Skeletal muscle satellite cell (primary cell): ENCODE measurements around the gene WWOX.

ENCODE experiments used
- H3K27me3 ChIP-seq: 2 replicates; pipeline ENCODE4 v1.7.0; 2013; ENCODE audit warnings: low read length; ENCODE audit not compliant: control insufficient read depth, insufficient read depth
- H3K36me3 ChIP-seq: 2 replicates; pipeline ENCODE4 v1.7.0; 2013; ENCODE audit warnings: mild to moderate bottlenecking, control low read depth, low read length; ENCODE audit not compliant: insufficient read depth
- H3K4me1 ChIP-seq: 2 replicates; pipeline ENCODE4 v1.7.0; 2013; ENCODE audit warnings: low read length; ENCODE audit not compliant: control insufficient read depth, insufficient read depth
- H3K4me2 ChIP-seq: 2 replicates; pipeline ENCODE4 v1.7.0; 2013; ENCODE audit warnings: mild to moderate bottlenecking, low read length
- H3K4me3 ChIP-seq: 2 replicates; pipeline ENCODE4 v1.7.0; 2013; ENCODE audit warnings: low read length
- H3K9ac ChIP-seq: 2 replicates; pipeline ENCODE4 v1.7.0; 2013; ENCODE audit warnings: mild to moderate bottlenecking, low read depth, low read length, moderate library complexity
- H3K9me3 ChIP-seq: replicated peaks from 2 replicates; pipeline ENCODE4 v1.7.0; 2013; ENCODE audit warnings: mild to moderate bottlenecking, control low read depth, low read length

Gene WWOX

DNA sequence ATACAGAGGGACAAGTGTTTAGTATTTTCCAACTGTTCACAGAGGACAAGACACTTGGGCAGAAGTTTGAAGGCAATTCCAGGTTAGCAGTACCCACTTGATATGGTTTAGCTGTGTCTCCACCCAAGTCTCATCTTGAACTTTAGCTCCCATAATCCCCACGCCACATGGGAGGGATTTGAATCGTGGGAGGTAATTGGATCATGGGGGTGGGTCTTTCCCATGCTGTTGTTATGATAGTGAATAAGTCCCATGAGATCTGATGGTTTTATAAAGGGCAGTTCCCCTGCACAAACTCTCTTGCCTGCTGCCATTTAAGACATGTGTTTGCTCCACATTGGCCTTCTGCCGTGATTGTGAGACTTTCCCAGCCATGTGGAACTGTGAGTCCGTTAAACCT is 832.2 kb downstream of the WWOX start:
- Histone ChIP-seq H3K4me2 (no peak overlapping the region), H3K9me3 (peaks cover 9% of the 10 kb centered on the region), H3K9ac (no peak overlapping the region), H3K4me1 (no peaks in the 10 kb centered on the region), H3K36me3 (no peaks in the 10 kb centered on the region), H3K27me3 (no peaks in the 10 kb centered on the region), H3K4me3 (no peak overlapping the region)

DNA sequence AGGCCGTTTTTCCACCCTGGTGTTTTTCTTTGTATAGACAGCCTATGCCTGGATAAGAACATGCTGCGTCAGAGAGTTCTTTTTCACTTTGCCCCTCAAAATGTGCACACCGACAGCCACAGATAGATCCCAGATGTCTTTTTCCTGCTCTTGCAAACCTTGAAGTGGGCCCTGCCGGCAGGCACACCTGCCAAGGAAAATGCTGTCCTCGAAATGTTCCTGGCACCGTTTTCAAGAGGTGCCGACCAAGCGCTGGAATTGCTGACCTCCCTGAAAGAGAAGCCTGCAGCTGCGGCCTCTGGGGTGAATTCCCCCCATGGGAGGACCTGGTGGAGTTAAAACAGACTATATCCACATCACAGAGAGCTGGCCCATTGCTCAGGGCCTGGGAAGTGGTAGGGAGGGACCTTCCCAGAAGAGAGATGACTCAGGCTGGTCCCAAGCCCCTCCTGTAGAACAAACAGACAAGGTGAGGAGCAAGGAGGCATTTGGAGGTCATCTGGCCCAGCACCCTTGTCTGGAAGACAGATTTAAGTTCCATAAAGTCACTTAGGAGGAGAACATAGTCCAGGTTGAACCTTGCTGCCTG is 833.0 kb downstream of the WWOX start:
- Histone ChIP-seq H3K27me3 (no peaks in the 10 kb centered on the region), H3K4me1 (no peaks in the 10 kb centered on the region), H3K9me3 (peaks cover 4% of the 10 kb centered on the region)

DNA sequence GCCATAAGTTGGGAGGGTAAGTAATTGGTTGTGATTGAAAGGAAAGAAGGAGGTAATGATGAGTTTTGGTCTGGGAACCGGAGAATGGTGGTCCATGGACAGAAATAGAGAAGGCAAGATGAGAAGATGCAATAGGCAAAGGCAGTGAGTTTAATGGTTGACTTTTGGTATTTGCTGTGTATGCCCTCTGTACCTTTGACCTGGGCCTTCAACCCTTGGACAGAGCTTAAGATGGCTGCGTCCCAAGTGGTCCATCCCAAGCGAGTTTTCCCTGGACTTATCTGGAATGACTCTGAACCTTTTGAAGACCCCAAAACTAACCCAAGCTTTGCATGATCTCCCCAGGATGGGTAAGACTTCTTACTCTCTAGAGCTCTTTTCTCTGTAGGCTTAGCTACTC is 836.6 kb downstream of the WWOX start:
- no peak overlapping the region for H3K9ac ChIP-seq
- H3K27me3 ChIP-seq = no peaks in the 10 kb centered on the region
- no peak overlapping the region for H3K4me3 ChIP-seq
- H3K4me2 ChIP-seq = no peak overlapping the region
- H3K4me1 ChIP-seq = no peaks in the 10 kb centered on the region
- H3K36me3 ChIP-seq = no peaks in the 10 kb centered on the region
- H3K9me3 ChIP-seq = peaks cover 4% of the 10 kb centered on the region

More for the DNA sequence above, 833.0 kb downstream of the WWOX start:
- no peaks in the 10 kb centered on the region for H3K36me3 ChIP-seq
- no peak overlapping the region for H3K9ac ChIP-seq
- no peak overlapping the region for H3K4me3 ChIP-seq
- no peak overlapping the region for H3K4me2 ChIP-seq

DNA sequence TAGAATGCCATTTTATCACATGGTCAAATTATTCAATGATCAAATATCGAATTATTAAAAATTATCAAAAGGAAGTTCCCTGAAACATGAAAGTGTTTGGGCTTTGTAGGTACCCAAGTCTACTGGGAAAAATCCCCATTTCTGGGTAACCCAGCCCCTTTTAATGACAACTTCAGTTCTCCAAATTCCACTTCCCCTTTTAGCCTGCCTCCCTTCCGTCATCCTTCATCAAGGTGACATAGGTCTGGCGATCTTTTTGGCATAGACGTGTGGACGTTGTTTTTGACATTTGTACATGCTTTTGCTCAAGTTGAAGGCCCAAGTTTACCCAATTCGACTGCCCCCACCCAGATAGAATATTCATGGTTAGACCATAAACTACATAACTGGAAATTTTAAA is 840.1 kb downstream of the WWOX start:
- no peaks in the 10 kb centered on the region for H3K4me1 ChIP-seq
- H3K4me3 ChIP-seq = no peak overlapping the region
- H3K36me3 ChIP-seq = no peaks in the 10 kb centered on the region
- no peak overlapping the region for H3K9ac ChIP-seq
- no peak overlapping the region for H3K4me2 ChIP-seq
- no peaks in the 10 kb centered on the region for H3K9me3 ChIP-seq
- no peaks in the 10 kb centered on the region for H3K27me3 ChIP-seq

DNA sequence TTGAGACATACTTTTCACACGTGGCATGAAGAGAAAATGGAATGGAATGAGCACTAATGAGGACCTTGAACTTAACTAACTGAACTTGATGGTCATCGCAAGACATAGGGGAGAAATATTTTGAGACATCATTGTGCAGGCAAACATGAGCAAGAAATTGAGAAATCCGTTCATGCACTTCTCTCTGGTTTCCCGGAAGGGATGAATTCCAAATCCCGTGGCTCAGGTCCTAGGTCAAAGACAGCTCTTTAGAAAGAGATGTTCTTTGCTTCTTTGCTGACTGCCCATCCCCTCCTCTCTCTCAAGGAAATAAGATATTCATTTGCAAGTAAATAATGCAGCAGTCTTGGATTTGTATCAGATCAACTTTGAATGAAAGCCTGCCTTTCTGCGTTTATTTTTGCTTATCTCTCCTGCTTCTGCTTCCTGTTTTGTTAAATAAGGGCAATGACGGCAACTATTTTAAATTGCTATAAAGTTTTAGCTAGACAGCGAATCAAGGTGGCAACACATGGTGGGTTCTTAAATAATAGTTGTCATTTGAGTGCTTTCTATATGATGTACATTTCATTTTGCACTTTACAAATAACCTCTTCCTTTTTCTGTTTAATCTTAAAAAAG is 843.3 kb downstream of the WWOX start:
- Histone ChIP-seq H3K9ac (no peak overlapping the region), H3K4me2 (no peak overlapping the region), H3K27me3 (no peaks in the 10 kb centered on the region), H3K9me3 (no peaks in the 10 kb centered on the region), H3K36me3 (no peaks in the 10 kb centered on the region), H3K4me3 (no peak overlapping the region), H3K4me1 (no peaks in the 10 kb centered on the region)

DNA sequence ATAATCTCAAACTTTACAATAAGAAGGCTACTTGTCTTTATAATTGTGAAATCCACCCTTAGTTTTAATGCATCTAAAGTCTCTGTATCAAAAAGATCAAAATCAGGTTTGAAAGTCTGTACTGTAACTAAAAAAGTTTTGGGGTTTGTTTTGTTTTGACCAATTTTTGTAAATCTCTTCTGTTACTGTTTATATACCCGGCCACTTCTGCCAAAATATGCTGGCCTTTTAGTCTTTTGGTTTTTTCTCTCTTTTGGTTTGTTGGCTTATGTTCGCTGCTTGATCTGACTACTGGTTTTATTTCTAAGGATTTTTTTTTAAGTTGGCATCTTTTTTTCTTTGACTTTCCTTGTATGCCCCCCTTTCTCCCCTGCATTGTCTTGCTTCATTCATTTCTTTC is 845.9 kb downstream of the WWOX start:
- no peaks in the 10 kb centered on the region for H3K4me1 ChIP-seq
- no peaks in the 10 kb centered on the region for H3K36me3 ChIP-seq
- no peaks in the 10 kb centered on the region for H3K9me3 ChIP-seq
- H3K27me3 ChIP-seq = no peaks in the 10 kb centered on the region
- no peak overlapping the region for H3K4me3 ChIP-seq
- H3K4me2 ChIP-seq = no peak overlapping the region
- no peak overlapping the region for H3K9ac ChIP-seq

DNA sequence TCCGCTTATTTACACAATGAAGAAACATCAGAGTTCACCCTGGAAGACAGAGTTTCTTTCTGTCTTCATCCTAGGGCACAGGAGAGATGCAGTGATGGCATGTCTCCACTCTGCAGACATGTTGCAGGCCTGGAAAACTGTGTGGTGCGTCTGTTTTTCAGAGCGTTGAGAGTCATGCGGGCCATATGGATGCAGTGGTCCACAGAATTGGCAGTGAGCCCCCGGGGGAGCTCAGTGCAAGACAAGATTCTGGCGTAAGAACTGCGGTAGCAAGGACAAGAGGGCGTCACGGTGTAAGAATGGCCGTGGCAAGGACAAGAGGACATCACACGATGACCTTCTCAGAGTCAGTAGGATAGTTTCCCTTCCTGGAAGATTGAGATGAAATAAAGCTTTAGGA is 847.1 kb downstream of the WWOX start:
- Histone ChIP-seq H3K4me3 (no peak overlapping the region), H3K36me3 (no peaks in the 10 kb centered on the region), H3K4me2 (no peak overlapping the region), H3K9me3 (no peaks in the 10 kb centered on the region), H3K9ac (no peak overlapping the region), H3K4me1 (no peaks in the 10 kb centered on the region), H3K27me3 (no peaks in the 10 kb centered on the region)

DNA sequence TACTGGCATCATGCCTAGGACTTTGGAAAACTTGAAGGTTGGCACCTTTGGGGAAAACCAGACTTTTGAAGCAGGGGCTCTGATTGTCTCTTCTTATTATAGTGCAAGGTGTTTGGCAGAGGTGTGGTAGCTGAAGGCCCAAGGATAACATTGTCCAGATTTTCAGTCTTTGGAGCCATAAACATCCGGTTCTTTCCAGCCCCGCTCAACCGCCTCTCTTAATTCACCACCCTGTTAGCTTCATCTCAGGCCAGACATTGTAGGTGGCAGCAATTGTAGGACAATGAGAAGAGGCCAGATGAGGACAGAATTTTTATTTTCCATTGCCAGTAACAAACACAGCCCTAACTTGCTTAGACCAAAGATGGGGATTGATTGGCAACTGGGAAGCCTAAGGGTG is 851.3 kb downstream of the WWOX start:
- H3K4me1 ChIP-seq = no peaks in the 10 kb centered on the region
- no peak overlapping the region for H3K9ac ChIP-seq
- no peak overlapping the region for H3K4me2 ChIP-seq
- peaks cover 5% of the 10 kb centered on the region for H3K9me3 ChIP-seq
- no peaks in the 10 kb centered on the region for H3K27me3 ChIP-seq
- no peak overlapping the region for H3K4me3 ChIP-seq
- no peaks in the 10 kb centered on the region for H3K36me3 ChIP-seq

DNA sequence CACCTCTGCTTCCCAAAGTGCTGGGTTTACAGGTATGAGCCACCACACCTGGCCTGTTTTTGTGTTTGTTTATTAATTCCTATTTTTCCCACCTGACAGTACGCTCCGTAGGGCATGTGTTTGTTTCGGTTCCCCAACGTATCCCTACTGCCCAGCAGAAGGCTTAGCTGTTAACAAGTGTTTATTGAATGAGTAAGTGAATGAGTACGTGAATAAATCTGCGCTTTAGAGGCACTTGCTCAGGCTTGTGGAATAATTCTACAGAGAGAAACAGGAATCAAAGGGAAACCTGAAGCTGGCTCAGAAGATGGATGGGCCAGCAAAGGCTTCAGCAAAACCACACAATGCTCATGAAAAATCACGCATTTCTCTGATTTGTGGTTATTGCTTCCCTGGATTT is 853.2 kb downstream of the WWOX start:
- no peaks in the 10 kb centered on the region for H3K4me1 ChIP-seq
- no peak overlapping the region for H3K4me2 ChIP-seq
- H3K9me3 ChIP-seq = peaks cover 5% of the 10 kb centered on the region
- no peak overlapping the region for H3K4me3 ChIP-seq
- H3K36me3 ChIP-seq = no peaks in the 10 kb centered on the region
- H3K27me3 ChIP-seq = no peaks in the 10 kb centered on the region
- no peak overlapping the region for H3K9ac ChIP-seq

DNA sequence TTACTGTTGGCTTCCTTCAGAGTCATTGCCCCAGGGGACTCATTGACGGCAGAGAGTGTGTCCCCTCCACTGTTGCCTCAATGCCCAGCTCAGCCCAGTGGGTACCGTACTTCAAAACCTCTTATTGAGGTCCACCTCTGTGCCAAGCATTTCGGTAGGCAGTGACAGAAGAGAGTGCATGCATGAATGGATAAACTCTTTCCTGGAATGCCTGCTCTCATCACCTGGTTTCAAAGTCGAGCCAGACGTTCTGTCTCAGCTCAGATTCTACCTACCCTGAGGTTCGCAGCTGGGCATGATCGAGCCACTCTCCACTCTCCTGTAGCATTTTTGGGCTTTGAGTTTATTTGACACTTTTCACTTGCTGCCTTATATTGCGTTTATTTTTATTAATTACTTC is 854.1 kb downstream of the WWOX start:
- H3K4me3 ChIP-seq = no peak overlapping the region
- H3K36me3 ChIP-seq = no peaks in the 10 kb centered on the region
- H3K9ac ChIP-seq = no peak overlapping the region
- H3K4me2 ChIP-seq = no peak overlapping the region
- no peaks in the 10 kb centered on the region for H3K27me3 ChIP-seq
- H3K9me3 ChIP-seq = peaks cover 5% of the 10 kb centered on the region
- no peaks in the 10 kb centered on the region for H3K4me1 ChIP-seq

DNA sequence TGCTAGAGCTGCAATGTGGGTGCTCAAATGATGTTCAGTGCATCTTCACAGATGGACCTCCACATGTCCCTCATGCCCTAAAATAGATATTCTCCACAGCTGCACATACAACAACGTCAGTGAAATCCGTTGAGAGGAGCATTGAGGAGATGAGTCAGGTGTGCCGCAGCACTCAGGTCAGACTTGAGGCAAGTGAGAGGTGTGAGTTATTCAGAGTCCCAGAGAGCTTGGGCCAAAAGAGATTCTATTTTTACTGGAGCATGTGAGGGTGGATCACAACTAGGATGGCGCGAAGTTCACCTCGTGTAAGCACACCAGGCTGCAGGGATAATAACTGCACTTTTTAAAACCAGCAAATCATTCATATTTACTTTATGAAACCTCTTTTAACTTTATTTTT is 855.8 kb downstream of the WWOX start:
- Histone ChIP-seq H3K4me2 (no peak overlapping the region), H3K4me1 (no peaks in the 10 kb centered on the region), H3K9me3 (peaks cover 5% of the 10 kb centered on the region), H3K36me3 (no peaks in the 10 kb centered on the region), H3K27me3 (no peaks in the 10 kb centered on the region), H3K9ac (no peak overlapping the region), H3K4me3 (no peak overlapping the region)

DNA sequence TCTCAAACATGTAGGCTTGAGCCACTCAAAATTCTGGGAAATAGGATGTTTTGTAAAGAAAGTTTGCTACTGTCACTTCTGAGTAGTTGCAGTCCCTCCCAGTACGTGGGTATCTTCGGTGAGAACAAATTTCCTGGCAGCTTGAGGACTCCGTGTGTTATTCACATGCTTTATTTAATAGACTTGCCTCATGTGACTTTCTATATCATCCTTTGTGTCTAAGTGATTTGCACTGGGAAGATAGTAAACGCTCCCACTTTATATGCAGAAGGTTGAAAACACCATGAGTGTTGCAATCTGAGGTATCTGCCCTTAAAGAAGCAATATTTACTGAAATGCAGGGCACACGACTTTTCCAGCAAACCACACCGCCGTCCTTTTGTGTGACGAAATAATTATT is 857.4 kb downstream of the WWOX start:
- H3K9ac ChIP-seq = no peak overlapping the region
- H3K27me3 ChIP-seq = no peaks in the 10 kb centered on the region
- peaks cover 5% of the 10 kb centered on the region for H3K9me3 ChIP-seq
- no peak overlapping the region for H3K4me2 ChIP-seq
- H3K36me3 ChIP-seq = no peaks in the 10 kb centered on the region
- no peak overlapping the region for H3K4me3 ChIP-seq
- no peaks in the 10 kb centered on the region for H3K4me1 ChIP-seq
